GM19023 (cell line): ENCODE measurements around the gene PLB1.
A peak's percentile ranks its signal among the peaks of the same experiment; 100 is the strongest.
"Not testable (repeated sequence)": the region's sequence is repeated elsewhere in the genome, so short reads cannot be mapped to it uniquely, and the experiment has no call there.

Experiments
- ATAC-seq: cut with Tn5 transposase; IDR thresholded peaks from one replicate; pipeline ENCODE4 v1.9.1; 2021; ENCODE audit warnings: mild to moderate bottlenecking, moderate library complexity; ENCODE audit not compliant: unreplicated experiment

The PLB1 gene

GRCh38 chr2:28663359-28663758, 167.5 kb downstream of the PLB1 start:
- no peak for ATAC-seq

- no peak for ATAC-seq
Measured at GRCh38 chr2:28664120-28664842, 168.4 kb downstream of the PLB1 start.

GRCh38 chr2:28665041-28665704, 169.3 kb downstream of the PLB1 start:
- no peak for ATAC-seq

DNA sequence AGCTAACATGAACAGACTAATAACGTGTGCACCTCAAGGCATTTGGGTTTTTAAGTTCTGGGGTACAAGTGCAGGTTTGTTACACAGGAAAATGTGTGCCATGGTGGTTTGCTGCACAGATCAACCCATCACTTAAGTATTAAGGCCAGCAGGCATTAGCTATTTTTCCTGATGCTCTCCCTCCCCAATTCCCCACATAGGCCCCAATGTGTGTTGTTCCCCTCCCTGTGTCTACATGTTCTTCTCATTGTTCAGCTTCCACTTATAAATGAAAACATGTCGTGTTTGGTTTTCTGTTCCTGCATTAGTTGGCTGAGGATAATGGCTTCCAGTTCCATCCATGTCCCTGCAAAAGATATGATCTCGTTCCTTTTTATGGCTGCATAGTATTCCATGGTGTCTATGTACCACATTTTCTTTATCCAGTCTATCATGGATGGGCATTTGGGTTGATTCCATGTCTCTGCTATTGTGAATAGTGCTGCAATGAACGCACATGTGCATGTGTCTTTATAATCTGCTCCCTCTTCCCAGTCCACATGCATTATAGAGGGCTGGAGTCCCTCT, 170.0 kb downstream of the PLB1 start:
- not testable (repeated sequence) for ATAC-seq

GRCh38 chr2:28666496-28667184, 170.8 kb downstream of the PLB1 start:
- ATAC-seq: no peak

GRCh38 chr2:28667261-28667660, 171.4 kb downstream of the PLB1 start:
- no peak for ATAC-seq

DNA sequence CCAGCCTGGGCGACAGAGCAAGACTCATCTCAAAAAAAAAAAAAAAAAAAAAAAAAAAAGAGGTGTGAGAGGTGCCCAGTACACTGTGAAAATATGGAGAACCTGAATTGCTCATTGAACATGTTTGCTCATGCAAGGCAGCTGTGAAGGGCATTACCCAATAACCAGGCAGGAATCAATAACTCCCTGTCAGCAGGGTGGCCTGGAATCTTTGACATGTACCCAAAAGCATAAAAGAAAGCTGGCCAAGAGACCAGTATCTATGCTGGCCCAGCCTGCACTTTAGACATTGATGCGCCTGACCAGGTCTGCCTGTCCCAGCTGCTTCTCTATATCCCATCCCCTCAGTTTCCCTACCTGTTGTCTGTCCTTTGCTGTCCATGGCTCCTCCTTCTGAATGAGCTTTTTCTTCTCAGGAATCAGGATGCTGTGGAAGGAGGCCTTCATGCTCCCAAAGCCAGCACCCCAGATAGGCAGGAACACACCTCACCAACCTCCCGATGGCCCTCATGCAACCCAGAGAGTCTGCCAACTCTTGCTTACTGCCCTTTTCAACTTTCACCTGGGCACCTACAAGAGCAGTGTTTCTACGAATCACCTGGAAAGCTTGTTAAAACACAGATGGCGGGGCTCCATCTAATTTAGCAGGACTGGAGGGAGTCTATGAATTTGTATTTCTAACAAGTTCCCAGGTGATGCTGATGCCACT, 172.4 kb downstream of the PLB1 start:
- no peak for ATAC-seq

DNA sequence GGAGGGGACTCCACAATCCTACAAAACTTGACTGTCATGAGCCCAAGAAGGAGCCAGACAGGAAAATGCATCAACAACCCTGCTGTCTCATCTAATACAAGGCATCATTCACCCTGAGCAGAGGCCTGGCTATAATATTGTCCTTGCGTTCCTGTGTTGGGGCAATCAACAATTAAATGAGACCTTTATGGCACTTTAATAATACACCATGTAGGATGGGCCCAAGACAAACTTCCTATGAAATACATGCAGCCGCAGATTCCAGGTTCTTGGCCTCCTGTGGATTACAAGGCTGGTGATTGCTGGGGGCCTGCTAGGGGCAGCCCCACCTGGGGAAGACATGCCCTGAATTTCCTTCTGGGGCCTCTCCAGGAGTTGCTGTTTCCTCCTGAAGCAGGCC, 173.0 kb downstream of the PLB1 start:
- ATAC-seq: no peak

- no peak for ATAC-seq
Measured at GRCh38 chr2:28670856-28671255, 175.0 kb downstream of the PLB1 start.

- no peak for ATAC-seq
Measured at GRCh38 chr2:28673338-28673737, 177.5 kb downstream of the PLB1 start.

DNA sequence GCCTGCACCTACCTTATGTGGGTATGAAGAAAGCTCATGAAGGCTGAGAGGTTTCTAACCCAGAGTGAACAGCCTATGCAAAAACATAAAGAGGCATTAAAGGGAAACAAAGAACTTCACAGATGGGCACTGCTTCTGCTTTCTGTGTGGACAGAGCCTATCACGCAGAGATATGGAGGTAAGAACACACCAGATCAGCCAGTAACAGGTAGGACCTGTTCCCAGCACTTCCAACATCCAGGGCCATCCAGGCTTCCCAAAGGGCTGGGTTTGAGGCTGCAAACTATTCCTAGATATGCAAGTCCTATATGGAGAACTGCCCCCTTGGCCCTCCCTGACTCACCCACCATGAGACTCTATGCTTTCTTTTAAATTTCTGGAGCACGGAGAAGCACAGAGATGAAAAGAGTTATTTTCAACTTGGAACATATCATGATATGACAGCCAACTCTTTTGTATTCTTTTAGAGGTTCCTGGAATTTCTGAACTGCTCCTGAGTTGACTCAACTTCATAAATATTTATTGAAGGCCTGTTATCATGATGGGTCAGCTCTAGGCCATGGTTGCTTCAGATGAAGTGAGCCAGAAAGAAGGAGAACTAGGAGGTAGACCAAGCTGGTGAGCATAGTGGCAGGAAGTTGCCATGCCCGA, 178.3 kb downstream of the PLB1 start:
- no peak for ATAC-seq

GRCh38 chr2:28674713-28675068, 178.8 kb downstream of the PLB1 start:
- no peak for ATAC-seq

GRCh38 chr2:28676152-28676835, 180.4 kb downstream of the PLB1 start:
- ATAC-seq: no peak

DNA sequence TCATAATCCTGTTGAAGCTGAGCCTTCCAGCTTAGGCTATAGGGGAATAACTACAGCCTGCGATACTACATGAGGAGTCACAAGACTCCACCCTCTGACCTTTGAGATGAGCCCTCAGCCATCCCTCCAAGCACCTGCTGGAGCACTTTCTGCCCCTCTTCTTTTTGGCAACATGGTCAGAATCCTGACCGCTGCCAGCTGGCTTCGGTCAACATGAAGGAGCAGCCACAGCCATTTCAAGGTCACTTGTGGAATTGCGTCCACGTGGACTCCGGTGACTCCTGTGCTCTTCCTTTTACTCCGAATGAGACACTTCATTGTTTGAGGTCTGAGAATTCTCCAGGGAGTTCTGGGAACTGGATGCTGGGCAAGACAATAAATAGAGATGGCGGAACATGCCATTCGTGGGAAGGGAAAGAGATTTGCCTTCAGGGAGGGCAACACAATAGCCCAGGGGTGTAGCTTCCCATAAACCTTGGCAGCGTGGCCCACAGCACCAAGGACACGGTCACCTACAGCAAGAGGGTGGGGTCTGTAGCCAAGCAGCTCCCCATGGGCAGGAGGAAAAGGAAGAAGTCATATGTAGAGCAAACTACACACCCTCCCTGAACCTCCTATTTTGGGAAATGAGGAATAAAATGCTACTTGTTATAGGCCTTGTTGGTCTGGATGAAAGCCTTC, 182.5 kb downstream of the PLB1 start:
- no peak for ATAC-seq

GRCh38 chr2:28678944-28679343, 183.1 kb downstream of the PLB1 start:
- ATAC-seq: no peak

DNA sequence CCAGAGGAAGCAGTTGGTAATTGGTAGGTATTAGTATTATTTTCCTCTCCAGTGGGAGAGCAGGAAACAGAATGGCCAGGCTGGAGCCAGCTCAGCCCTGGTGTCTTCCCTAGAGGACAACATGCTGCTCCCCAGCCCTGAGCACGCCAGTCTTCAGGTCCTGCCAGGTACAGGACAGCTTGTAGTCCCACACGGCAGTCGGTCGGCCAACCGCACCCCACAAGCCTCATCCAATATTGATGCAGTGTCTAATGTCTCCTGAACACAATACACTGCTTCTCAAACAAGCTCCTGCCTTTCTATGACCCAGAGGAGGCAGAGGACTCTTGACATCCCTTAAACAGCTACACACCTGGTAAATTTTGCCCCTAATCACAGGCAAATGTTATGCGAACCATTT, 184.8 kb downstream of the PLB1 start:
- no peak for ATAC-seq

DNA sequence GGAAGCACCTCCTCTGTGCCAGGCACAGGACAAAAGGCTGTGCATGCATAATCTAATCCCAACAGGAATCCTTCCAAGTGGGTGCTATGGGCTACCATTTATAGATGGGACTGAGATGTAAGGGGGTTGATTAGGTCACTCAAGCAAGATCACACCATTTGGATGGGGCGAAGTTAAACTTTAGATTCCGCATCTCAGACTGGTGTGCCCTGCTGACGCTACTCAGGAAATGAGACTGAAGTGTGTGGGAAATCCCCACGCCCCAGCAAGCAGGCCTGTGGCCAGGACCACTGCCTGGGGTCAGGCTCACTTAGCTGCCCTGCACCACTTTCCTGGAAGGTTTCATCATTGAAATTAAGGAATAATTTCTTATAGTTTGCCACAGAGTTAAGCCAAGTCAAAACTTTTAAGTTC, 185.3 kb downstream of the PLB1 start:
- peak; percentile 93 for ATAC-seq

GRCh38 chr2:28681606-28682005, 185.7 kb downstream of the PLB1 start:
- no peak for ATAC-seq

DNA sequence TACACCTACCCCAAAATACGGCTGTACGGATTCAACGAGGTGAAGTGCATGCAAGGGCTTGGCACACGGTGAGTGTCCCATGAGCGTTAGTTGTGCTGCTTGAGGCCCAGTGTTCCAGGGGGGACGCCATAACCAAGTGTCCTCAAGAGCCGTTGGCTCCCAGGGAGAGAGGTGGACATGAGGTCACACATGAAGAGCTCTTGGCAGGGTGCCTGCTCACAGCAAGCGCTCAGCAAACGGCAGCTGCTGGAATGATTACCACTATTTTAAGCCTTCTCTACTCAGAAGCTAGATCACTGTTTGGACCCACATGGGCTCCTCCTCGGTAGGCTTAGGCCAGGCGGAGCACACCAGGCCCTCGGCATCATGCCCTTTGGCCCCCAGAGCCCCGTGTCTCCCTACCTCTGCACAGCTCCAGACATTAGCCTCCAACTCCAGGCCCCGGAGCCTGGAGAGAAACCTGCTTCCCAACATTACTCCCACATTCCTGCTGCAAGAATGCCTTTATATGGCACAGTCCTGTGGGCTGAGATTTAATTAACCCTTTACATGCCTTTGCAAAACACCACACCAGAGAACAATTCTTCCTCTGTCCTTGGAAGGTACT, 187.3 kb downstream of the PLB1 start:
- no peak for ATAC-seq
